ENCODE measurements around the gene TTC9C.

DNA sequence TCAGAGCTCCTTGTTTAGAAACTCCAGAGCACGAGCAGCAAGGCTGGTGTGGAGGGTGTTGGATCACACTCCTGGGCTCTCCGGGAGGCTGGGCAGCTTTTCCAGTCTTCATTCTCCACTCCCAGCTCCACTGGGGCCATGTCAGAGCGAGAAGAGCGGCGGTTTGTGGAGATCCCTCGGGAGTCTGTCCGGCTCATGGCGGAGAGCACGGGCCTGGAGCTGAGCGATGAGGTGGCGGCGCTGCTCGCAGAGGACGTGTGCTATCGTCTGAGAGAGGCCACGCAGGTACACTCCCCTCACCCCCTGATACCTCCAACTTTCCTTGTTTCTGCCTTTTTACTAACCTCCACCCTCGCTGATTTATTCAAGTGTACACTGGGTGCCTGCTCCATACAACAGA, 47.4 kb downstream of the TTC9C start:
- TF ChIP-seq, protein P1, sequence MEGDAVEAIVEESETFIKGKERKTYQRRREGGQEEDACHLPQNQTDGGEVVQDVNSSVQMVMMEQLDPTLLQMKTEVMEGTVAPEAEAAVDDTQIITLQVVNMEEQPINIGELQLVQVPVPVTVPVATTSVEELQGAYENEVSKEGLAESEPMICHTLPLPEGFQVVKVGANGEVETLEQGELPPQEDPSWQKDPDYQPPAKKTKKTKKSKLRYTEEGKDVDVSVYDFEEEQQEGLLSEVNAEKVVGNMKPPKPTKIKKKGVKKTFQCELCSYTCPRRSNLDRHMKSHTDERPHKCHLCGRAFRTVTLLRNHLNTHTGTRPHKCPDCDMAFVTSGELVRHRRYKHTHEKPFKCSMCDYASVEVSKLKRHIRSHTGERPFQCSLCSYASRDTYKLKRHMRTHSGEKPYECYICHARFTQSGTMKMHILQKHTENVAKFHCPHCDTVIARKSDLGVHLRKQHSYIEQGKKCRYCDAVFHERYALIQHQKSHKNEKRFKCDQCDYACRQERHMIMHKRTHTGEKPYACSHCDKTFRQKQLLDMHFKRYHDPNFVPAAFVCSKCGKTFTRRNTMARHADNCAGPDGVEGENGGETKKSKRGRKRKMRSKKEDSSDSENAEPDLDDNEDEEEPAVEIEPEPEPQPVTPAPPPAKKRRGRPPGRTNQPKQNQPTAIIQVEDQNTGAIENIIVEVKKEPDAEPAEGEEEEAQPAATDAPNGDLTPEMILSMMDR (IDR thresholded peaks at IDR 0.05): no peak
- TF ChIP-seq EZH2phosphoT487 (IDR thresholded peaks at IDR 0.05) (no peak), EZH2 (IDR thresholded peaks at IDR 0.05) (no peak)

Data from neural progenitor cell (in vitro differentiated cells).